ENCODE measurements around the gene FBXW7. TPM values are rescaled to one million over a fixed set of nuclear protein-coding genes. Genes with fewer than 3 reads are reported as not detected.

Gene FBXW7
- total and polyA plus RNA-seq, 2 experiments from 2014 or later: 16.2 to 43.5 TPM

DNA sequence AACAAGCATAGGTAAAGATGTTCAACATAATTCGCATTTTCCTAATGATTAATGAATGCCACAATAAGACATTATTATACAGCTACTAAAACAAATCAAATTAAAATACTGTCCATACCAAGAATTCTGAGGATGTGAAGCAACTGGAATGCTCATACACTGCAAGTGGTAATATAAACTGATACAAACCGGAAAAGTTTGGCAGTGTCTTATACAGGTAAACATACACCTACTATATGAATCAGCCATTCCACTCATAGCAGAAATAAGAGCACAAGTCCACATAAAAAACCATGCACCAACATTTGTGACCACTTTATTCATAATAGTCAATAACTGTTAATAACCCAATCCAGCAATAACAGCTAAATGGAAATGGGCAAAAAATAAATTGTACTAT is 79.3 kb downstream of the FBXW7 start:
- no peak overlapping the region for H3K4me3 ChIP-seq
- TF ChIP-seq EZH2 (IDR thresholded peaks at IDR 0.05; ENCODE audit: borderline replicate concordance): no peak
- TF ChIP-seq, protein P1, sequence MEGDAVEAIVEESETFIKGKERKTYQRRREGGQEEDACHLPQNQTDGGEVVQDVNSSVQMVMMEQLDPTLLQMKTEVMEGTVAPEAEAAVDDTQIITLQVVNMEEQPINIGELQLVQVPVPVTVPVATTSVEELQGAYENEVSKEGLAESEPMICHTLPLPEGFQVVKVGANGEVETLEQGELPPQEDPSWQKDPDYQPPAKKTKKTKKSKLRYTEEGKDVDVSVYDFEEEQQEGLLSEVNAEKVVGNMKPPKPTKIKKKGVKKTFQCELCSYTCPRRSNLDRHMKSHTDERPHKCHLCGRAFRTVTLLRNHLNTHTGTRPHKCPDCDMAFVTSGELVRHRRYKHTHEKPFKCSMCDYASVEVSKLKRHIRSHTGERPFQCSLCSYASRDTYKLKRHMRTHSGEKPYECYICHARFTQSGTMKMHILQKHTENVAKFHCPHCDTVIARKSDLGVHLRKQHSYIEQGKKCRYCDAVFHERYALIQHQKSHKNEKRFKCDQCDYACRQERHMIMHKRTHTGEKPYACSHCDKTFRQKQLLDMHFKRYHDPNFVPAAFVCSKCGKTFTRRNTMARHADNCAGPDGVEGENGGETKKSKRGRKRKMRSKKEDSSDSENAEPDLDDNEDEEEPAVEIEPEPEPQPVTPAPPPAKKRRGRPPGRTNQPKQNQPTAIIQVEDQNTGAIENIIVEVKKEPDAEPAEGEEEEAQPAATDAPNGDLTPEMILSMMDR (IDR thresholded peaks at IDR 0.05; ENCODE audit: poor library complexity): no peak
- TF ChIP-seq EZH2phosphoT487 (IDR thresholded peaks at IDR 0.05; ENCODE audit: low read depth, severe bottlenecking, unreplicated experiment): no peak
- H2AFZ ChIP-seq: no peak overlapping the region
- H3K9me3 ChIP-seq (ENCODE audit: low read depth): no peaks in the 10 kb centered on the region
- 91% methylated on average over 2 of the region's 2 CpGs for WGBS (ENCODE audit: low lambda C conversion rate, missing lambda C conversion rate)
- H3K4me2 ChIP-seq: no peak overlapping the region
- no peaks in the 10 kb centered on the region for H3K4me1 ChIP-seq (ENCODE audit: insufficient read depth)
- H3K27ac ChIP-seq: no peak overlapping the region
- H4K20me1 ChIP-seq (ENCODE audit: insufficient read depth, poor library complexity, severe bottlenecking): no peaks in the 10 kb centered on the region
- peaks cover 67% of the 10 kb centered on the region for H3K79me2 ChIP-seq
- no peak for DNase-seq (ENCODE audit: low spot score)
- no peaks in the 10 kb centered on the region for H3K27me3 ChIP-seq
- H3K36me3 ChIP-seq (replicated peaks; ENCODE audit: insufficient read depth, low read depth): no peaks in the 10 kb centered on the region
- no peaks in the 10 kb centered on the region for H3K9me2 ChIP-seq (replicated peaks; ENCODE audit: insufficient read depth)

DNA sequence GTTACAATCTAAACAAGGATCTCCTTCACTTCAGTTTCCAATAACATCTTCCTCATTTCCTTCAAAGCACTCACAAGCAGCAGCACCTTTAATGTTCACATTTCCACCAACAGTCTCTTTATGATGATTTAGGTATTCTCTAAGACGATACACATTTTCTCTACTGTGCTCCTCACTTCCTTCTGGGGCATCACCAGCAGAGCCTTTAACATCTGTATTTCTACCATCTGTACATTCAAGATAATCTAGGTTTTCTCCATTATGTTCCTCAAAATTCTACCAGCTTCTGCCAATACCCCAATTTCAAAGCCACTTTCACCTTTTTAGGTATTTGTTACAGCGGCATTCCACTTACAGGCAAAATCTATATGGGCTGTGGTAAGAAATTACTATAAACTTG is 80.6 kb downstream of the FBXW7 start:
- Histone ChIP-seq H3K79me2 (peaks cover 54% of the 10 kb centered on the region), H3K9me3 (ENCODE audit: low read depth) (no peaks in the 10 kb centered on the region), H3K36me3 (replicated peaks; ENCODE audit: insufficient read depth, low read depth) (no peaks in the 10 kb centered on the region), H4K20me1 (ENCODE audit: insufficient read depth, poor library complexity, severe bottlenecking) (no peaks in the 10 kb centered on the region), H3K27me3 (no peaks in the 10 kb centered on the region), H3K4me2 (no peak overlapping the region), H3K4me1 (ENCODE audit: insufficient read depth) (no peaks in the 10 kb centered on the region), H3K9me2 (replicated peaks; ENCODE audit: insufficient read depth) (no peaks in the 10 kb centered on the region), H2AFZ (no peak overlapping the region), H3K27ac (no peak overlapping the region), H3K4me3 (no peak overlapping the region)
- 98% methylated on average over 2 of the region's 2 CpGs for WGBS (ENCODE audit: low lambda C conversion rate, missing lambda C conversion rate)
- DNase-seq (ENCODE audit: low spot score): no peak
- no peak for TF ChIP-seq EZH2phosphoT487 (IDR thresholded peaks at IDR 0.05; ENCODE audit: low read depth, severe bottlenecking, unreplicated experiment)

DNA sequence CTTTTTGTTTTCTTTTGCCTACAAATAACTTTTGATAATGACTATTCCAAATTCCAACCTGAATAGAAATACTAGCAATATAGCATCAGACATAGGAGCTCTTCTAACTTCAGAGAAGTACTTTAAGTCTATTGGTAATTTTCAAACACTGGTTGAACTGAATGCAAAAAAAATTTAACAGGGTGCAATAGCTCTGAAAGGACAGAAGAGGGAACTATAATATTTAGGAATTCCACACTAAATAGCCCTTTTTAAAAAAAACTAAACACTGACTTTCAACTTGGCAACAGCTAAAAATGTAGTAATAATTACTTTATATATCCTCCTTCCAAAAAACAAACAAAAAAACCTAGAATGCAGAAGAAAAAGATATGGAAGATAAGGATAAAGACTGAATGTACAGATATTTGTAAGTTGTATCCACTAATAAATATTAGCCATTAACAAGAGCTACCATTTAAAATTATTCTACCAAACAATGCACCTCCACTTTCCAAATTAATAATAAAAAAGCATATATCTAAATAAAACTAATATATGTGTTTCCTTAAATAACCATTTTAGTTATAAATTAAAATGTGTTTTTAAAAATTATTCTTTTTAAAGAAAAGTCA is 81.4 kb downstream of the FBXW7 start:
- H3K79me2 ChIP-seq: peaks cover 46% of the 10 kb centered on the region

DNA sequence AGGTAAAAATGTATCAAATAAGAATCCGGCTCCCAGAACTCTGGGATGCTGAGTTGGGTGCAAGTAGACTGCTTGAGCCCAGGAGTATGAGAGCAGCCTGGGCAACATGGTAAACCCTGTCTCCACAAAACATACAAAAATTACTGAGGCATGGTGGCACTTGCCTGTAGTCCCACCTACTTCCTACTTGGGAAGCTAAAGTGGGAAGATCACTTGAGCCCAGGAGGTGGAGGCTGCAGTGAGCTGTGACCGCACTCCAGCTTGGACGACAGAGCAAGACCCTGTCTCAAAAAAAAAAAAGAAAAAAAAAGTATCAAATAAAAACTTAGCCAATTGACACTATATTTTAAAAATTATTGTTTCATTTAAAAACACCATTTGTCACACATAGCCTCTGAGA is 84.4 kb downstream of the FBXW7 start:
- H3K27ac ChIP-seq: no peak overlapping the region
- no peak for DNase-seq (ENCODE audit: low spot score)
- H2AFZ ChIP-seq: no peak overlapping the region
- H3K4me2 ChIP-seq: no peak overlapping the region
- H3K27me3 ChIP-seq: no peaks in the 10 kb centered on the region
- TF ChIP-seq EZH2phosphoT487 (IDR thresholded peaks at IDR 0.05; ENCODE audit: low read depth, severe bottlenecking, unreplicated experiment) (no peak), EZH2 (IDR thresholded peaks at IDR 0.05; ENCODE audit: borderline replicate concordance) (no peak)
- TF ChIP-seq, protein P1 (IDR thresholded peaks at IDR 0.05; ENCODE audit: poor library complexity): no peak
- peaks cover 32% of the 10 kb centered on the region for H3K79me2 ChIP-seq
- no peaks in the 10 kb centered on the region for H3K4me1 ChIP-seq (ENCODE audit: insufficient read depth)
- no peaks in the 10 kb centered on the region for H4K20me1 ChIP-seq (ENCODE audit: insufficient read depth, poor library complexity, severe bottlenecking)
- H3K4me3 ChIP-seq: no peak overlapping the region
- no peaks in the 10 kb centered on the region for H3K36me3 ChIP-seq (replicated peaks; ENCODE audit: insufficient read depth, low read depth)
- WGBS (ENCODE audit: low lambda C conversion rate, missing lambda C conversion rate): 87% methylated on average over 3 of the region's 3 CpGs
- H3K9me2 ChIP-seq (replicated peaks; ENCODE audit: insufficient read depth): no peaks in the 10 kb centered on the region
- H3K9me3 ChIP-seq (ENCODE audit: low read depth): no peaks in the 10 kb centered on the region

More for the DNA sequence above, 81.4 kb downstream of the FBXW7 start:
- Histone ChIP-seq H3K4me2 (no peak overlapping the region), H4K20me1 (ENCODE audit: insufficient read depth, poor library complexity, severe bottlenecking) (no peaks in the 10 kb centered on the region), H2AFZ (no peak overlapping the region), H3K27me3 (no peaks in the 10 kb centered on the region), H3K27ac (no peak overlapping the region), H3K9me2 (replicated peaks; ENCODE audit: insufficient read depth) (no peaks in the 10 kb centered on the region), H3K9me3 (ENCODE audit: low read depth) (no peaks in the 10 kb centered on the region), H3K4me3 (no peak overlapping the region), H3K4me1 (ENCODE audit: insufficient read depth) (no peaks in the 10 kb centered on the region), H3K36me3 (replicated peaks; ENCODE audit: insufficient read depth, low read depth) (no peaks in the 10 kb centered on the region)
- no peak for TF ChIP-seq EZH2phosphoT487 (IDR thresholded peaks at IDR 0.05; ENCODE audit: low read depth, severe bottlenecking, unreplicated experiment)
- TF ChIP-seq, protein P1 (IDR thresholded peaks at IDR 0.05; ENCODE audit: poor library complexity): peak; percentile 74
- peak; percentile 17 for DNase-seq (ENCODE audit: low spot score)

Data from hepatocyte (in vitro differentiated cells).